Right lobe of liver (tissue), 6 donors: ENCODE measurements around the gene PDX1. TPM values are rescaled to one million over a fixed set of nuclear protein-coding genes. Genes with fewer than 3 reads are reported as not detected.
"Not testable (repeated sequence)": the region's sequence is repeated elsewhere in the genome, so short reads cannot be mapped to it uniquely, and the experiment has no call there.

Experiments
- ATAC-seq, 4 donors: fragments of 200-7000 bp; cut with Tn5 transposase; one replicate each; pipeline ENCODE4 v1.9.1; 2020; ENCODE audit warnings: mild to moderate bottlenecking in 4 of 4, moderate library complexity in 4 of 4
- DNase-seq, 3 donors: peaks; one replicate each; pipeline ENCODE4 v3.0.0-alpha.2; 2020
- H3K27ac ChIP-seq, 3 donors: fragments of 200-600 bp; one replicate each; pipeline ENCODE4 v1.8.0; 2022
- H3K27me3 ChIP-seq, 2 donors: fragments of 200-600 bp; one replicate each; pipeline ENCODE4 v1.8.0; 2022
- H3K36me3 ChIP-seq, 4 donors: fragments of 200-600 bp; sonication (generic) in 1 of 4; one replicate each; pipeline versions ENCODE4 v1.5.1 to v1.8.0; 2017 to 2022; ENCODE audit warnings: control low read depth in 1 of 4
- H3K4me1 ChIP-seq, 4 donors: fragments of 200-600 bp; sonication (generic) in 1 of 4; one replicate each; pipeline versions ENCODE4 v1.5.1 to v1.8.0; 2017 to 2022; ENCODE audit warnings: control low read depth in 1 of 4
- H3K4me3 ChIP-seq, 3 donors: fragments of 200-600 bp; one replicate each; pipeline ENCODE4 v1.8.0; 2022
- H3K9me3 ChIP-seq, 4 donors: fragments of 200-600 bp; sonication (generic) in 1 of 4; one replicate each; pipeline versions ENCODE4 v1.5.1 to v1.8.0; 2017 to 2022; ENCODE audit warnings: control low read depth in 1 of 4
- POLR2A ChIP-seq: fragments of 450-650 bp; IDR thresholded peaks from one replicate; pipeline ENCODE4 v1.6.1; 2017; ENCODE audit warnings: antibody characterized with exemption, mild to moderate bottlenecking
- WGBS: methylation state at CpG from one replicate; pipeline ENCODE4 v1.1.6; 2018; ENCODE audit warnings: low coverage, low lambda C conversion rate; ENCODE audit not compliant: insufficient coverage; ENCODE audit errors: missing lambda C conversion rate; 5-methylcytosine and 5-hydroxymethylcytosine counted together
- intact Hi-C, 2 donors: fragments of 100-400 bp; cut with DNase I; formaldehyde crosslinking; loops; one replicate each; pipeline versions ENCODE4 v1.11.2 to v1.14.1; 2022
- total RNA-seq, 6 experiments: library from RNA; depleted of rRNA in 2 of 6; stranded (reverse); fragments of >200 nt in 2 of 6; fragmentation: NEBNext Ultra II Directional in 3 of 6; extraction: Animal tissue kit (Norgen Biotek cat#: 25700) in 3 of 6; gene quantifications; one replicate each; pipeline versions ENCODE4 v1.1.0 to v1.2.4, GENCODE V29; 2016 to 2023
- TF ChIP-seq, protein P1 (sequence below), 4 donors: fragments of 200-600 bp in 3 of 4; fragments of 450-650 bp in 1 of 4; IDR thresholded peaks; one replicate each; pipeline versions ENCODE4 v1.5.1 to v1.8.0; 2016 to 2022; ENCODE audit warnings: antibody characterized with exemption in 4 of 4, mild to moderate bottlenecking in 2 of 4
- donor health status: DM: no; HTN: yes; CAD: no.
- donor health status: DM: no; HTN: no; CAD: no.
- donor health status: DM: no; HTN: no; CAD: no.
- donor health status: DM: no; HTN: yes; CAD: no.
- donor health status: DM: no; HTN: yes; CAD: no.

The PDX1 gene
- total RNA-seq, 6 experiments from 2014 or later = 0.06 to 0.66 (median 0.21) TPM; not detected in 2

DNA sequence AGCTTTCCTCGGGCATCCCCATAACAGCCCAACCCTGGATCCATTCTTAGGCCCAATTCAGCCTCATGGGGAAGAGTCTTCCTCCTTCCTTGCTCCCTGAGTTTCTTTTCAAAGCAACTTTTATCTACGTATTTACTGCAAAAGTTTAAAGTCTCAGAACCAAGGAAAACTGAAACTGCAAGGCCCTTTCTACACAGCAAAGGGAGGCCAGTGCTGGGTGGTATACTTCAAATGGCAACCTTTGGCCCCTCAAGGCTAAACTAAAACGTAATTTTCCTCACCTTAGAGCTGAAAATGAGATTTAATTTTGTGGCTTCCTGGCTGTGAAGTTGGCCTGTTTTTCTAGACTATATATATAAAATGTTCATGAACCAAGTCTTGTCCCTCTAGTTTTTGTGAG is 43.7 kb downstream of the PDX1 start:
- H3K4me1 ChIP-seq = peaks cover 0 to 5% (median 0%) of the 10 kb centered on the region in 4 donors
- H3K27me3 ChIP-seq = peaks cover 5 to 12% of the 10 kb centered on the region in 2 donors
- intact Hi-C loops = loop anchor here in 1 of 2 donors (10.0 kb wide), 2 partner anchors 139 to 599 kb away; no protein-coding TSS in a partner anchor
- ATAC-seq (no peak), DNase-seq (no peak)
- H3K4me3 ChIP-seq = no peak overlapping the region
- WGBS = 58% methylated on average over 3 of the region's 3 CpGs
- no peaks in the 10 kb centered on the region for H3K36me3 ChIP-seq
- no peak for TF ChIP-seq POLR2A
- TF ChIP-seq, protein P1, sequence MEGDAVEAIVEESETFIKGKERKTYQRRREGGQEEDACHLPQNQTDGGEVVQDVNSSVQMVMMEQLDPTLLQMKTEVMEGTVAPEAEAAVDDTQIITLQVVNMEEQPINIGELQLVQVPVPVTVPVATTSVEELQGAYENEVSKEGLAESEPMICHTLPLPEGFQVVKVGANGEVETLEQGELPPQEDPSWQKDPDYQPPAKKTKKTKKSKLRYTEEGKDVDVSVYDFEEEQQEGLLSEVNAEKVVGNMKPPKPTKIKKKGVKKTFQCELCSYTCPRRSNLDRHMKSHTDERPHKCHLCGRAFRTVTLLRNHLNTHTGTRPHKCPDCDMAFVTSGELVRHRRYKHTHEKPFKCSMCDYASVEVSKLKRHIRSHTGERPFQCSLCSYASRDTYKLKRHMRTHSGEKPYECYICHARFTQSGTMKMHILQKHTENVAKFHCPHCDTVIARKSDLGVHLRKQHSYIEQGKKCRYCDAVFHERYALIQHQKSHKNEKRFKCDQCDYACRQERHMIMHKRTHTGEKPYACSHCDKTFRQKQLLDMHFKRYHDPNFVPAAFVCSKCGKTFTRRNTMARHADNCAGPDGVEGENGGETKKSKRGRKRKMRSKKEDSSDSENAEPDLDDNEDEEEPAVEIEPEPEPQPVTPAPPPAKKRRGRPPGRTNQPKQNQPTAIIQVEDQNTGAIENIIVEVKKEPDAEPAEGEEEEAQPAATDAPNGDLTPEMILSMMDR (IDR thresholded peaks at IDR 0.05) = no peak
- no peak overlapping the region for H3K27ac ChIP-seq
- H3K9me3 ChIP-seq = no peaks in the 10 kb centered on the region

DNA sequence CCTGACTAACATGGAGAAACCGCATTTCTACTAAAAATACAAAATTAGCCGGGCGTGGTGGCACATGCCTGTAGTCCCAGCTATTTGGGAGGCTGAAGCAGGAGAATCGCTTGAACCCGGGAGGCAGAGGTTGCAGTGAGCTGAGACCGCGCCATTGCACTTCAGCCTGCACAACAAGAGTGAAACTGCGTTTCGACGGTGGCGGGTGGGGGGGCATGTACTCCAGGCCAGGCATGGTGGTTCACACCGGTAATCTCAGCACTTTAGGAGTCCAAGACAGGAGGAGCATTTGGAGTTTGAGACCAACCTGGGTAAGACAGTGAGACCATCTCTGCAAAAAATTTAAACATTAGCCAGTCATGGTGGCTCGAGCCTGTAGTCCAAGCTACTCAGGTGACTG is 44.4 kb downstream of the PDX1 start:
- DNase-seq, ATAC-seq, H3K36me3 ChIP-seq, H3K9me3 ChIP-seq, H3K27ac ChIP-seq, H3K4me3 ChIP-seq: not testable (repeated sequence)
- intact Hi-C loops = loop anchor here in 1 of 2 donors (10.0 kb wide), 2 partner anchors 139 to 599 kb away; no protein-coding TSS in a partner anchor
- H3K4me1 ChIP-seq = peaks cover 0 to 11% (median 0%) of the 10 kb centered on the region in 4 donors
- peaks cover 5 to 19% of the 10 kb centered on the region in 2 donors for H3K27me3 ChIP-seq
- WGBS = 71% methylated on average over 6 of the region's 13 CpGs

DNA sequence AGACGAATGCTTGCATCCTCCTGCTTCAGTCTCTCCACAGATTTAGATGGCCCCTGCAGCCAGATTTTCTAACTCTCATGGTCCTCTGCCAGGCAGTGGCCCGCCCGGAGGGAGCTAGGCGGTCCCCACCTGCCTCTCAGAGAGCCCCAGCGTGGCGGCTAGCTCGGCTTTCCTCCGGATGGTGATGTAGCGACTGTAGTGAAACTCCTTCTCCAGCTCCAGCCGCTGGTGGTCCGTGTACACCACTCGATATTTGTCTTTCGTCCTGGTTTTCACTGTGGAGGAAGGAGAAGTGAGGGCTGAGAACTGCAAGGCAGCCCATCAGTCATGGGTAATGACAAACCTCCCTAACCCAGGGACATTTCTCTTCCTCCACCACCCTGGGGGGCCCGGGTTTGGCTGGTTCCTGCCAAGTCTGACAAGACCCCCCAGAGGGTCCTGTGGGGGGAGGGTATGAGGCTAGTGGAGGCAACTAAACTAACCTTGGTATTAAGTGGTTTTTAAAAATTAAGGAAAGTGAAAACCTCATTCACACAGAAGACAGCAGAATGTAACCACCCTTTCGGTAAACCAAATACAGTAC is 45.0 kb downstream of the PDX1 start:
- TF ChIP-seq, protein P1 (IDR thresholded peaks at IDR 0.05) = no peak
- no peak for TF ChIP-seq POLR2A
- ATAC-seq = no peak
- no peak for DNase-seq
- intact Hi-C loops = loop anchor here in 1 of 2 donors (10.0 kb wide), 2 partner anchors 140 to 600 kb away; no protein-coding TSS in a partner anchor
- 54% methylated on average over 5 of the region's 15 CpGs for WGBS
- no peaks in the 10 kb centered on the region for H3K36me3 ChIP-seq
- no peaks in the 10 kb centered on the region for H3K9me3 ChIP-seq
- H3K4me3 ChIP-seq = no peak overlapping the region
- H3K27me3 ChIP-seq = peaks cover 5 to 22% of the 10 kb centered on the region in 2 donors
- no peak overlapping the region for H3K27ac ChIP-seq
- peaks cover 0 to 11% (median 0%) of the 10 kb centered on the region in 4 donors for H3K4me1 ChIP-seq

DNA sequence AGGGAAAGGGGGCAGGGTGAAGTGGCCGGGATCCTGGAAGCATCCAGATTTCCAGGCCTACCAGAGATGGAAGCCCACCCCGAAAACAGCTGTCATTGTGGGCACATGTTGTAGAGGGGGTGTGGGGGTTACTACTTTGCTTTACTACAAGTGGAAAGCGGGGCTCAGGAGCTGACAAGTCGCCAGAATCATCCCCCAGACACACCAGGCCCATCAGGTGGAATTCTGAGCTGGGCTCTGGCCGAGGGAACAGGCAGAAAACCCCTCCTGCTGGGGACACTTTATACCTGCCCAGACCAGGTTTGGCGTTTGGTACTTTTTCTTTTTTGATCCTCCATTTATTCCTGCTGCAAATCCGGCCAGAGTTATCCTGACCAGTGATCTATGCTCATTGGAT is 45.5 kb downstream of the PDX1 start:
- DNase-seq (no peak), ATAC-seq (no peak)
- Histone ChIP-seq H3K36me3 (no peaks in the 10 kb centered on the region), H3K9me3 (no peaks in the 10 kb centered on the region), H3K4me1 (peaks cover 0 to 11% (median 0%) of the 10 kb centered on the region in 4 donors), H3K27me3 (peaks cover 5 to 22% of the 10 kb centered on the region in 2 donors), H3K27ac (no peak overlapping the region), H3K4me3 (no peak overlapping the region)
- 48% methylated on average over 4 of the region's 7 CpGs for WGBS
- intact Hi-C loops = loop anchor here in 1 of 2 donors (10.0 kb wide), 2 partner anchors 141 to 601 kb away; no protein-coding TSS in a partner anchor
- TF ChIP-seq, protein P1 (IDR thresholded peaks at IDR 0.05) = no peak
- TF ChIP-seq POLR2A = no peak
